ENCODE results near the gene SLC22A12. TPM values are rescaled to one million over a fixed set of nuclear protein-coding genes. Genes with fewer than 3 reads are reported as not detected.

SLC22A12 gene
- total and polyA plus RNA-seq, 2 donors (not counting 3 experiments of a cell fraction or from before 2014, with no cell fraction given): not detected

- intact Hi-C loops (cut with micrococcal nuclease) (loop anchor here (5.0 kb wide), 1 partner anchor 72 kb away; no protein-coding TSS in a partner anchor), dilution Hi-C loops (cut with MboI; ENCODE audit: extremely low pct_ligation_motif_present, low sequenced_read_pairs) (no loop called here)
- Histone ChIP-seq H3K36me3 (ENCODE audit: control insufficient read depth in 2 of 2, extremely low read depth in 1 of 2, insufficient read depth in 2 of 2, low read length in 2 of 2) (no peaks in the 10 kb centered on the region), H3K4me1 (ENCODE audit: control insufficient read depth, extremely low read depth, insufficient read depth, low read length) (no peaks in the 10 kb centered on the region), H3K4me3 (replicated peaks in 1 of 3; ENCODE audit: insufficient read depth in 1 of 3, low read depth in 1 of 3, low read length in 3 of 3) (no peak overlapping the region), H3K9me3 (replicated peaks; ENCODE audit: control insufficient read depth, insufficient read depth, low read length) (no peaks in the 10 kb centered on the region), H3K9ac (replicated peaks; ENCODE audit: extremely low read depth, insufficient read depth, low read length) (no peak overlapping the region), H2AFZ (ENCODE audit: low read depth, low read length) (no peak overlapping the region), H3K27me3 (ENCODE audit: control insufficient read depth in 2 of 2, insufficient read depth in 2 of 2, low read length in 2 of 2) (no peaks in the 10 kb centered on the region), H4K20me1 (replicated peaks; ENCODE audit: control insufficient read depth, extremely low read depth, insufficient read depth, low read length) (no peaks in the 10 kb centered on the region), H3K9me1 (replicated peaks; ENCODE audit: control insufficient read depth, extremely low read depth, insufficient read depth, low read length) (no peaks in the 10 kb centered on the region), H3K79me2 (ENCODE audit: control insufficient read depth, insufficient read depth, low read length) (no peaks in the 10 kb centered on the region), H3K27ac (ENCODE audit: insufficient read depth, low read depth, low read length) (no peak overlapping the region), H3K4me2 (ENCODE audit: insufficient read depth, low read length) (no peak overlapping the region)
- DNase-seq (ENCODE audit: low read depth, low spot score): no peak
- POLR2A ChIA-PET: no interaction called here
- CTCF ChIA-PET: interaction anchor here (1.0 to 2.0 kb wide), 5 partner anchors 11 to 116 kb away, joined by 3 to 6 read pairs (median 4); no protein-coding TSS in a partner anchor
- no peak for FAIRE-seq
- no TSS peak for BruUV-seq (replicated peaks)
- TF ChIP-seq POLR2AphosphoS5 (IDR thresholded peaks at IDR 0.05; ENCODE audit: insufficient read depth, low read depth, low read length) (no peak), JUN (IDR thresholded peaks at IDR 0.05; ENCODE audit: borderline replicate concordance, insufficient read depth, insufficient read length, low read depth) (no peak), POLR2A (IDR thresholded peaks at IDR 0.05; ENCODE audit: low read depth, low read length) (no peak), MYC (IDR thresholded peaks at IDR 0.05; ENCODE audit: low read depth, low read length) (no peak), EZH2 (IDR thresholded peaks at IDR 0.05; ENCODE audit: borderline replicate concordance, low read depth, low read length, severe bottlenecking) (no peak), FOS (IDR thresholded peaks at IDR 0.05; ENCODE audit: borderline replicate concordance, insufficient read depth, low read length) (no peak), GATA2 (IDR thresholded peaks at IDR 0.05; ENCODE audit: insufficient read depth, insufficient read length, low read depth, low read length) (no peak), MAX (IDR thresholded peaks at IDR 0.05; ENCODE audit: insufficient read depth, insufficient read length) (no peak), CTCF (IDR thresholded peaks at IDR 0.05; ENCODE audit: extremely low read depth in 1 of 2, insufficient read depth in 1 of 2, low read depth in 1 of 2, low read length in 2 of 2) (no peak)
Observed at GRCh38 chr11:64564947-64565889, 25.8 kb upstream of the SLC22A12 start.
